ENCODE data around the gene SLC22A23.
"Not testable (repeated sequence)": the region's sequence is repeated elsewhere in the genome, so short reads cannot be mapped to it uniquely, and the experiment has no call there.

SLC22A23 gene

DNA sequence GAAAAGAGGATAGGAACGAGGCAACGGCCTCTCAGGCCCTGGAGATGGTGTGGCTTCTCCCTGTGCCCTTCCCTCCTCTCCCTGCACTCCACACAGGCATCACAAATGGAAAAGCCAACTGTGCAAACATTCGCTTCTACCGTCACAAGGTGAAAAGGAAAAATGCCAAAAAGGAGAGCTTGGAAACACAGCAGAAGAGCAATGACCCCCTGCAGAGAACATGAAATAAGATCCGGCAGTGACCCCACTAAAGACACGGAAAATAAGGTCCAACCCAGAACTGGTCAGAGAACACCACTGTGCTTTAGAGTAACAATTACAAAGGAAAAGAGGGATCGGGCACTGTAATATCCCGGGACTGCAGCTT lies 63.0 kb downstream of the SLC22A23 start:
- H3K27me3 ChIP-seq (ENCODE audit: control insufficient read depth, insufficient read depth, low read length): no peaks in the 10 kb centered on the region
- H3K4me1 ChIP-seq (ENCODE audit: control insufficient read depth, insufficient read depth, low read length): peaks cover 3% of the 10 kb centered on the region
- H3K9ac ChIP-seq (ENCODE audit: low read depth, low read length): no peak overlapping the region
- H3K9me3 ChIP-seq (ENCODE audit: control insufficient read depth, insufficient read depth, low read length): no peaks in the 10 kb centered on the region
- H3K4me3 ChIP-seq (ENCODE audit: low read depth, low read length): no peak overlapping the region
- no peaks in the 10 kb centered on the region for H3K36me3 ChIP-seq (ENCODE audit: control insufficient read depth, insufficient read depth, low read length)

DNA sequence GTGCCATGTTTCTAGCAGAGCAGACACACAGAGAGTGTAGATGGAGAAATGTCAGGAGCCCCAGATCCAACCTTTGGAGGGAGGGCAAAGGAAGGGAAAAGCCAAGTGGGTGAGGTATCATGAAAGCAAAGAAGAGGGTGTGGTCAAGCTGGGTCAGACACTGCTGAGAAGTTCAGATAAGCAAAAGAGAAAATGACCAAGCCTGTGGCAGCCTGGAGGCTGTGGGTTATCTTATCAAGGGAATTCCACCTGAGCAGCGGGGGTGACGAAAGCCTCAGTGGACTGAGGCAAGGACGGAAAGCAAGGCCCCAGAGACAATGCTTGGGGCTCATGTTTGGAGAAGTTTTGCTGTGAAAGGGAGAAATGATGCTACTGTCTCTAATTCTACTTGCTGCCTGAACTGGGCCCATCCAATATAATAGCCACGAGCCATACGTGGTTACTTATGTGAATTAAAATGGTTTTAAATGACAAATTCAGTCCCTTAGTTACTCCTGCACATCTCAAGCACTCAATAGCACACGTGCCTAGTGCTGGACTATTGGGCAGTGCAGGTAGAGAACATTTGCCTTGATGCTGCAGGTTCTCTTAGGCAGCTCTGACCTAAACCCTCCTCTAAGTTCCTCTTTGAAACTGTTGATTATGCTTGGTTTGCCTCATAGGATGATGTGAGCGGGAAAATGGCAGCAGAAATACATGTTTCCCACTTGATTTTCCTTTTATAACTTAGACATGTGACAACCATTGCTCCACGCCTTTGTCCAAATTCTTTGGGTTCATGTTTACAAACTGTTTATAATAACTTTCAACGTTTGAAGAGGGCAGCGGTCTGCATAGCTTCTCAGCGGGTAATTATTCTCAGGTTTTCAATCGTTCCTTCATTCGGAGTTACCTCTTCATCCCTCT lies 63.7 kb downstream of the SLC22A23 start:
- no peak overlapping the region for H3K9ac ChIP-seq (ENCODE audit: low read depth, low read length)
- H3K36me3 ChIP-seq (ENCODE audit: control insufficient read depth, insufficient read depth, low read length): no peaks in the 10 kb centered on the region
- peaks cover 3% of the 10 kb centered on the region for H3K4me1 ChIP-seq (ENCODE audit: control insufficient read depth, insufficient read depth, low read length)
- H3K27me3 ChIP-seq (ENCODE audit: control insufficient read depth, insufficient read depth, low read length): no peaks in the 10 kb centered on the region
- no peaks in the 10 kb centered on the region for H3K9me3 ChIP-seq (ENCODE audit: control insufficient read depth, insufficient read depth, low read length)
- H3K4me3 ChIP-seq (ENCODE audit: low read depth, low read length): no peak overlapping the region

DNA sequence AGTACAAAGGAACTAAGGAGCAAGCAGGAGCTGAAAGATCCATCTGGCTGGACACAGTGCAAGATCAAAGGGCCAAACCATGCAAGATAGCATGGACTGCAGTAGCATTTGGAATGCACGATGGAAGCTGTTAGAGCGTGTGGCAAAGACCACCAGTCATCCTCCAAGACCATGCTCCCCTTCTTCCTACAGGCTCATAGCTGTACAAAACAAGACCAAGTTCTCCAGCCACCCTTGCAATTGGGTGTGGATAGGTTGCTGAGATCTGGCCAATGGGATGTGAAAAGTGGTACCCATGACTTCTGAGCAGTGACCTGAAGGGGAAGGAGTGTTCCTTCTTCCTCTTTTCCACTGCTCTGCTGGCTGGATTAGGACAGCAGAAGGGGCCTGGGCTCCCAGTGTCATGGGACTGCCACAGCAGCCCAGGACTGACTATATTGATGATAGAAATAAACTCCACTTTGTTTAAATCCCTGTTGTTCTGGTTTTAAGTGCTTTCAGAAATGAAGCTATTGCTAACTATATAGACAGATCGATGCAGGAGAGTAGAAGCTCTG lies 64.9 kb downstream of the SLC22A23 start:
- Histone ChIP-seq H3K27me3 (ENCODE audit: control insufficient read depth, insufficient read depth, low read length) (no peaks in the 10 kb centered on the region), H3K9ac (ENCODE audit: low read depth, low read length) (no peak overlapping the region), H3K4me1 (ENCODE audit: control insufficient read depth, insufficient read depth, low read length) (peaks cover 3% of the 10 kb centered on the region), H3K36me3 (ENCODE audit: control insufficient read depth, insufficient read depth, low read length) (no peaks in the 10 kb centered on the region), H3K4me3 (ENCODE audit: low read depth, low read length) (no peak overlapping the region), H3K9me3 (ENCODE audit: control insufficient read depth, insufficient read depth, low read length) (no peaks in the 10 kb centered on the region)

DNA sequence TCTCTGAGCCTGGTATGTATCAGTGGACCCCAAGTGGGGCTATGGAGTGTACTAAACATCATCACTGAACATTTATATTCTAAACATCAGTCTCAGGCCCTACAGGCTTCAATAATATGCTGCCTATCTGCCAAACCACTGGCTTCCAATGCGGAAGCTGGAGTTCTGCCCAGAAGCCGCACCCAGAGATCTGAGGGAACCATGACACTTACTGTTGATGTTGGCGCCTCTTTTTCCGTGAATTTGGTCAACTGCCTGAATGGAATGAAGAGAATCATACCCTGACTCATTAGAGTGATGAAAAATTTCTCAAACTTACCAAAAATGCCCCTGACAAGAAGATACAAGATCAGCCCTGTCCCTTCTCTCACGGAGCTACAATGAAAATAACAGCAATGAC lies 66.2 kb downstream of the SLC22A23 start:
- Histone ChIP-seq H3K4me1 (ENCODE audit: control insufficient read depth, insufficient read depth, low read length) (peaks cover 3% of the 10 kb centered on the region), H3K9ac (ENCODE audit: low read depth, low read length) (no peak overlapping the region), H3K4me3 (ENCODE audit: low read depth, low read length) (no peak overlapping the region), H3K27me3 (ENCODE audit: control insufficient read depth, insufficient read depth, low read length) (no peaks in the 10 kb centered on the region), H3K9me3 (ENCODE audit: control insufficient read depth, insufficient read depth, low read length) (no peaks in the 10 kb centered on the region), H3K36me3 (ENCODE audit: control insufficient read depth, insufficient read depth, low read length) (no peaks in the 10 kb centered on the region)

DNA sequence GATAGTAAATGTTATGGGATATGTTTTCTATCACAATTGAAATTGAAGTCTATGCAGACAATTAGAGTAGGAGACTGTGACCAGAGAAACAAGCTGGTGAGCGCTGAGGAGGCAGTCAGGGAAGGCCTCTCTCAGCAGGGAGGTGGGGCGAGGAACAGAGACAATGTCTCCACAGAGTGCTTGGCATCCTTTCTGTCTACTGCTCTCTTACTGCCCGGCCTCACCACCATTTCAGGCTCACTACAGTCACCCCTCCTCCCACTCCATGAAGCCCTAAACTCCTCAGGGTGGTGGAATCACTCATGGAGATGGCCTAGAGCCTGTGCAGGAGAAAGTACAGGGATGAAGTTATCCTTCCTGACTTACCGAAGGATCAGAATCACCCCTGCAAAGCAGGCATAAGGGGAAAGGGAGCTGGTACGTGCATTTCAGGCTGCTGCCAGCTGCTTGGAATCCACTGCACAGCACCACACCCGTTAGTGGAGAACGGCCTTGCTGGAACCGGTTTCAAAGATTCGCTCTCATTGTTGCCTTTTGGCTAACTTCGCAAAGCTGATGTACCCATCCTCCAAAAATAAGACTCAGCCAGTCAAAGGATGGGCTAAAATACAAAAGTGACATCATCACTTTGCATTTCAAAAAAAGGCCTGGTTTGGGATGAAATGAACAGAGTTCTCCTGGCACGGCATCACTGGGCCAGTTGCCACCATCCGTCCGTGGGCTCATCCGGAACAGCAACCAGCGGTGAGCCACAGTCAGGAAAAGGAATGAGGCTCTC lies 67.3 kb downstream of the SLC22A23 start:
- Histone ChIP-seq H3K4me3 (ENCODE audit: low read depth, low read length) (no peak overlapping the region), H3K27me3 (ENCODE audit: control insufficient read depth, insufficient read depth, low read length) (no peaks in the 10 kb centered on the region), H3K36me3 (ENCODE audit: control insufficient read depth, insufficient read depth, low read length) (no peaks in the 10 kb centered on the region), H3K9ac (ENCODE audit: low read depth, low read length) (no peak overlapping the region), H3K9me3 (ENCODE audit: control insufficient read depth, insufficient read depth, low read length) (no peaks in the 10 kb centered on the region), H3K4me1 (ENCODE audit: control insufficient read depth, insufficient read depth, low read length) (peaks cover 3% of the 10 kb centered on the region)

DNA sequence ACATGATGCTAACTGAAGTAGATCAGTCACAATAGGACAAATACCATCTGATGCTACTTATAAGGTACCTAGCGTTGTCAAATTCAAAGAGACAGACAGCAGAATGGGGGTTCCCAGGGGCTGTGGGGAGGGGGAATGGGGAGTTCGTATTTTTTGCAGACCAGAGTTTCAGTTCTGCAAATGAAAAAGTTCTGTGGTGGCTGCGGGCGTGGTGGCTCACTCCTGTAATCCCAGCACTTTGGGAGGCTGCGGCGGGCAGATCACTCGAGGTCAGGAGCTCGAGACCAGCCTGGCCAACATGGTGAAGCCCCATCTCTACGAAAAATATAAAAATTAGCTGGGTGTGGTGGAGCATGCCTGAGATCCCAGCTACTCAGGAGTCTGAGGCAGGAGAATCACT lies 68.1 kb downstream of the SLC22A23 start:
- H3K36me3 ChIP-seq (ENCODE audit: control insufficient read depth, insufficient read depth, low read length): no peaks in the 10 kb centered on the region
- H3K9me3 ChIP-seq (ENCODE audit: control insufficient read depth, insufficient read depth, low read length): no peaks in the 10 kb centered on the region
- peaks cover 2% of the 10 kb centered on the region for H3K4me1 ChIP-seq (ENCODE audit: control insufficient read depth, insufficient read depth, low read length)

DNA sequence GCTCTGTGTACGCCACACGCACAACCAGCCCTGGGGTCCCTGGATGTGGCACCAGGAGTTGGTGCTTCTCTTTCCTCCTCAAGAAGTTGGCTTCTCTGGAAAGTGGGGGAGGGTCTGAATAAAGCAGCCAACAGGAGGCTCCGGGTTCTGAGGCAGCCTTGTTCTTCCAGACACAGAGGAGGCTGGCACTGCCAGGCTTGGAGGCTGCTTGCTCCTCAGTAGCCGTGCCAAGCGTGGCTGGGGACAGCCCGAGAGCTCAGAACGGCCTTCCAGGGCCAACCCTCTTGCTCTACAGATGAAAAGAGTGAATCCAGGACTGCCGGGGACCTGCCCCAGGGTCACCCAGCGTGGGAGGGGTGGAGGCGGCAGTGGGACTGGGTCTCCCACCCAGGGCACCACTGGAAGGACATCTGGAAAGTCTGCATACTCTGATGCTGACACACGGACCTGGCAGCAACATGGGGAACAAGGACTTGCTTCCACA lies 70.4 kb downstream of the SLC22A23 start:
- H3K27me3 ChIP-seq (ENCODE audit: control insufficient read depth, insufficient read depth, low read length): no peaks in the 10 kb centered on the region
- no peak overlapping the region for H3K4me3 ChIP-seq (ENCODE audit: low read depth, low read length)
- H3K36me3 ChIP-seq (ENCODE audit: control insufficient read depth, insufficient read depth, low read length): no peaks in the 10 kb centered on the region
- no peaks in the 10 kb centered on the region for H3K9me3 ChIP-seq (ENCODE audit: control insufficient read depth, insufficient read depth, low read length)
- H3K9ac ChIP-seq (ENCODE audit: low read depth, low read length): no peak overlapping the region
- H3K4me1 ChIP-seq (ENCODE audit: control insufficient read depth, insufficient read depth, low read length): no peaks in the 10 kb centered on the region

More for the DNA sequence above, 68.1 kb downstream of the SLC22A23 start:
- Histone ChIP-seq H3K9ac (ENCODE audit: low read depth, low read length) (no peak overlapping the region), H3K27me3 (ENCODE audit: control insufficient read depth, insufficient read depth, low read length) (no peaks in the 10 kb centered on the region), H3K4me3 (ENCODE audit: low read depth, low read length) (no peak overlapping the region)

DNA sequence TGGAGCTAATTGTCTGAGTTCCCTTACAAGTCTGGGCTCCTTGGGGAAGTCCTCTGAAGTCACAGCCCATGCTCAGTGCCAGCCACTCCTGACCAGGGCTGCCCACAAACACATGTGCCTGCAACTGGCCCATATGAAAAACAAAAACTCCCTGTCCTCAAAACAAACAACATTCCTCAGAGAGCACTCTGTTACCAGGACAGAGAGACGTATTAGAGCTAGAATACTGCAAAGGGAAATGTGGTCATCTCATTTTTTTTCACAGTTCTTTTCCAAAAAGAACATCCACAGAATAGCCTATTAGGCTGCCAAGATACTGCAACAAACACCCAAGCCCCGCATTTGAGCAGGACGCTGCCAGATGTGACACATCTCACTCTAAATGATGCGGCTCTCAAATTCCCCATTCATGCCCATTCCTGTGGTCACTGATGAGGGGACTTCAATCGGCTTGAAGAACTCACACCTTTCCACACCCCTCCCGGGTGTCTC lies 71.1 kb downstream of the SLC22A23 start:
- Histone ChIP-seq H3K4me1 (ENCODE audit: control insufficient read depth, insufficient read depth, low read length) (no peaks in the 10 kb centered on the region), H3K36me3 (ENCODE audit: control insufficient read depth, insufficient read depth, low read length) (no peaks in the 10 kb centered on the region), H3K9me3 (ENCODE audit: control insufficient read depth, insufficient read depth, low read length) (no peaks in the 10 kb centered on the region), H3K4me3 (ENCODE audit: low read depth, low read length) (no peak overlapping the region), H3K9ac (ENCODE audit: low read depth, low read length) (no peak overlapping the region), H3K27me3 (ENCODE audit: control insufficient read depth, insufficient read depth, low read length) (no peaks in the 10 kb centered on the region)

DNA sequence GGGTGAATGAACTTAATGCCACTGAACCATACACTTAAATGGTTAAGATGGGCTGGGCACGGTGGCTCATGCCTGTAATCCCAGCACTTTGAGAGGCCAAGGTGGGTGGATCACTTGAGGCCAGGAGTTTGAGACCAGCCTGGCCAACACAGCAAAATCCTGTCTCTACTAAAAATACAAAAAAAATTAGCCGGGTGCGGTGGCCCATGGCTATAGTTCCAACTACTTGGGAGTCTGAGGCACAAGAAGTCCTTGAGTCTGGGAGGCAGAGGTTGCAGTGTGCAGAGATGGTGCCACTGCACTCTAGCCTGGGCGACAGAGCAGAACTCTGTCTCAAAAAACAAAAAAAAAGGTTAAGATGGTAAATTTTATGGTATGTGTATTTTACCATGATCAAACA lies 71.7 kb downstream of the SLC22A23 start:
- not testable (repeated sequence) for H3K4me1 ChIP-seq (ENCODE audit: control insufficient read depth, insufficient read depth, low read length); H3K9ac ChIP-seq (ENCODE audit: low read depth, low read length); H3K27me3 ChIP-seq (ENCODE audit: control insufficient read depth, insufficient read depth, low read length); H3K36me3 ChIP-seq (ENCODE audit: control insufficient read depth, insufficient read depth, low read length); H3K9me3 ChIP-seq (ENCODE audit: control insufficient read depth, insufficient read depth, low read length); H3K4me3 ChIP-seq (ENCODE audit: low read depth, low read length)

DNA sequence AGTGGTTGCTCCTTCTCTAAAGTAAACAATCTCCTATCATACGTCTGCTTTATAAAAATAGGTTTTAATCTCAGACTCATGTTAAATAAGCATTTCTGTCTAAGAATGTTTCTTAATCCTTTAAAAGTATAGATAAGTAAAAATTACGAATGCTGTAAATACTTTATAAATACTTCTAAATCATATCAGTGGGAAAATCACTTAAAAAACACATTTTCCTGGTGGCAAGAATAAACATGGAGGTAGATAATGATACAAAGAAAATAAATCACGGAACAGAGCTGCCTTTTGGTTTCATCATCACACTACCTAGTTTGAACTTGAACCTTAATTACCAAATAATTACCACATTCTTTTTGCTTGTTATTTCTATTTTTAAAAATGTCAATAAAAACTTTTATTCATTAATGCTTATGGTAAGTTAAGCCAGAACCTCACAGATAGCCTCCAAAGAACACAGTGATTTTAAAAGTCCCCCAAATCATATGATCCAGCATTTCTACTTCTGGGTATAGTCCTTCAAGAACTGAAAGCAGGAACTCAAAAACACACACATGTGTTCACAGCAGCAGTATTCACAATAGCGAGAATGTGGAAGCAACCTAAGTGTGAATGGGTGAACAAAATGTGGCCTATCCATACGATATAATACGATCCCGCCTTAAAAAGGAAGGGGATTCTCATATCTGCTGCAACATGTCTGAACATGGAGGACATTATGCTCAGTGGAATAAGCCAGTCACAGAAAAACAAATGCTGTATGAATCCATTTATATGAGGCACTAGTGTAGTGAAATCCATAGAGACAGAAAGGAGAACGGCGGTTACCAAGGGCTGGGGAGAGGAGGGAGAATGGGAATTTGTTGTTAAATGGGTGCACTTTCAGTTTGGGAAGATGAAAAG lies 72.4 kb downstream of the SLC22A23 start:
- H3K9me3 ChIP-seq (ENCODE audit: control insufficient read depth, insufficient read depth, low read length): no peaks in the 10 kb centered on the region
- H3K27me3 ChIP-seq (ENCODE audit: control insufficient read depth, insufficient read depth, low read length): no peaks in the 10 kb centered on the region
- no peak overlapping the region for H3K4me3 ChIP-seq (ENCODE audit: low read depth, low read length)
- no peaks in the 10 kb centered on the region for H3K36me3 ChIP-seq (ENCODE audit: control insufficient read depth, insufficient read depth, low read length)
- H3K9ac ChIP-seq (ENCODE audit: low read depth, low read length): no peak overlapping the region
- H3K4me1 ChIP-seq (ENCODE audit: control insufficient read depth, insufficient read depth, low read length): no peaks in the 10 kb centered on the region

DNA sequence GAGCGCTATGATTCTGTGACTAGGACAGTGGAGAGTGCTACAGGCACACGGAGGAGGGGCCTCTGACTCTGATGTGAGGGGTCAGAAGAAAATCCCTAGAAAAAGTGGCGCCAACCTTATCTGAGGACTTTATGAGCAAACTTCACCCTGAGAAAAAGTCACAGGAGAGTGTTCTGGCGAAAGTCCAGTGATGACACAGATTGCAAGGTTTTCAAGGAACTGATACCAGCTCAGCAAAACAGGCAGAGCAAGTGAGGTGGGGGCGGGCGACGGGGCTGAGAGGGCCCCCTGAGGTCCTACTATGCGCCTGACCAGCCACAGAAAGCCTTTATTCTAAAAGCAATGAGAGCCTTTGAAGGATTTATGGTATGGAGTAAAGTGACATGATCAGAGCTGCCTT lies 73.3 kb downstream of the SLC22A23 start:
- Histone ChIP-seq H3K4me1 (ENCODE audit: control insufficient read depth, insufficient read depth, low read length) (no peaks in the 10 kb centered on the region), H3K9ac (ENCODE audit: low read depth, low read length) (no peak overlapping the region), H3K4me3 (ENCODE audit: low read depth, low read length) (no peak overlapping the region)

More for the DNA sequence above, 73.3 kb downstream of the SLC22A23 start:
- Histone ChIP-seq H3K9me3 (ENCODE audit: control insufficient read depth, insufficient read depth, low read length) (no peaks in the 10 kb centered on the region), H3K36me3 (ENCODE audit: control insufficient read depth, insufficient read depth, low read length) (no peaks in the 10 kb centered on the region), H3K27me3 (ENCODE audit: control insufficient read depth, insufficient read depth, low read length) (no peaks in the 10 kb centered on the region)
